Neural cell (in vitro differentiated cells): ENCODE data around the gene PPP2R2D. TPM values are rescaled to one million over a fixed set of nuclear protein-coding genes. Genes with fewer than 3 reads are reported as not detected.

ENCODE experiments used
- H2AFZ ChIP-seq: fragments of 200-600, 300-800 bp; sonication (generic), shearing (Covaris generic); 2 replicates; pipeline ENCODE4 v1.6.0; 2014; ENCODE audit warnings: low read depth, mild to moderate bottlenecking, antibody characterized with exemption, low read length, moderate library complexity
- H3F3A ChIP-seq: fragments of 200-600 bp; shearing (Covaris generic); 2 replicates; pipeline ENCODE4 v1.6.1; 2016; ENCODE audit warnings: mild to moderate bottlenecking, moderate library complexity, mixed read lengths, antibody characterized with exemption, low read length; ENCODE audit not compliant: insufficient read depth, poor library complexity, severe bottlenecking
- H3K27ac ChIP-seq: fragments of 200-600, 300-800 bp; sonication (generic), shearing (Covaris generic); 2 replicates; pipeline ENCODE4 v1.5.1; 2014; ENCODE audit warnings: mild to moderate bottlenecking, low read length, moderate library complexity
- H3K27me3 ChIP-seq: fragments of 300-800, 200-600 bp; sonication (generic), shearing (Covaris generic); 2 replicates; pipeline ENCODE4 v1.6.0; 2014; ENCODE audit warnings: mild to moderate bottlenecking, low read depth, low read length, moderate library complexity; ENCODE audit not compliant: insufficient read depth
- H3K36me3 ChIP-seq: fragments of 300-800, 200-600 bp; sonication (generic), shearing (Covaris generic); 2 replicates; pipeline ENCODE4 v1.5.1; 2014; ENCODE audit warnings: mild to moderate bottlenecking, antibody characterized with exemption, low read length, moderate library complexity; ENCODE audit not compliant: insufficient read depth
- H3K4me2 ChIP-seq: fragments of 300-800, 200-600 bp; sonication (generic), shearing (Covaris generic); 2 replicates; pipeline ENCODE4 v1.6.0; 2014; ENCODE audit warnings: mild to moderate bottlenecking, low read length
- H3K4me3 ChIP-seq: fragments of 300-800, 200-600 bp; sonication (generic), shearing (Covaris generic); 2 replicates; pipeline ENCODE4 v1.5.1; 2014; ENCODE audit warnings: mild to moderate bottlenecking, low read length, moderate library complexity
- H3K79me2 ChIP-seq: fragments of 200-600 bp; shearing (Covaris generic); replicated peaks from 2 replicates; pipeline ENCODE4 v1.6.0; 2014; ENCODE audit warnings: mild to moderate bottlenecking, low read length, moderate library complexity; ENCODE audit not compliant: insufficient read depth
- H3K9ac ChIP-seq: fragments of 300-800, 200-600 bp; sonication (generic), shearing (Covaris generic); 2 replicates; pipeline ENCODE4 v1.6.1; 2016; ENCODE audit warnings: mild to moderate bottlenecking, low read length, mixed read lengths
- H3K9me2 ChIP-seq: fragments of 200-600 bp; shearing (Covaris generic); 2 replicates; pipeline ENCODE4 v1.6.1; 2016; ENCODE audit warnings: mild to moderate bottlenecking, low read length, mixed read lengths; ENCODE audit not compliant: insufficient read depth
- H3K9me3 ChIP-seq: fragments of 200-600, 300-800 bp; sonication (generic), shearing (Covaris generic); 2 replicates; pipeline ENCODE4 v1.6.1; 2016; ENCODE audit warnings: mild to moderate bottlenecking, mixed run types, low read length, moderate library complexity, mixed read lengths
- H4K20me1 ChIP-seq: fragments of 200-600 bp; shearing (Covaris generic); 2 replicates; pipeline ENCODE4 v1.6.1; 2016; ENCODE audit warnings: mild to moderate bottlenecking, mixed run types; ENCODE audit not compliant: insufficient read depth
- CTCF ChIP-seq: fragments of 450-650 bp; IDR thresholded peaks from 2 replicates; pipeline ENCODE4 v1.5.1; 2014; ENCODE audit warnings: antibody characterized with exemption, mild to moderate bottlenecking, moderate library complexity; ENCODE audit not compliant: poor library complexity, severe bottlenecking
- EP300 ChIP-seq: fragments of 450-650 bp; conservative IDR thresholded peaks from 2 replicates; pipeline ENCODE4 v1.6.1; 2014; ENCODE audit warnings: antibody characterized with exemption, mild to moderate bottlenecking, moderate library complexity; ENCODE audit not compliant: poor library complexity, severe bottlenecking
- EZH2 ChIP-seq: fragments of 200-600, 300-800 bp; shearing (Covaris generic), sonication (generic); IDR thresholded peaks from 2 replicates; pipeline ENCODE4 v1.6.1; 2014; ENCODE audit warnings: antibody characterized with exemption, low read length, borderline replicate concordance, mild to moderate bottlenecking; ENCODE audit not compliant: insufficient read depth, poor library complexity, severe bottlenecking
- MXI1 ChIP-seq: fragments of 450-650 bp; conservative IDR thresholded peaks from 2 replicates; pipeline ENCODE4 v1.6.1; 2014; ENCODE audit warnings: antibody characterized with exemption, mild to moderate bottlenecking; ENCODE audit not compliant: poor library complexity, severe bottlenecking
- POLR2AphosphoS5 ChIP-seq: IDR thresholded peaks from 2 replicates; pipeline ENCODE4 v1.6.1; 2012
- RAD21 ChIP-seq: fragments of 450-650 bp; conservative IDR thresholded peaks from 2 replicates; pipeline ENCODE4 v1.6.1; 2014; ENCODE audit warnings: antibody characterized with exemption, mild to moderate bottlenecking, moderate library complexity
- SMC3 ChIP-seq: fragments of 450-650 bp; conservative IDR thresholded peaks from 2 replicates; pipeline ENCODE4 v1.6.1; 2014; ENCODE audit warnings: antibody characterized with exemption, mild to moderate bottlenecking, moderate library complexity; ENCODE audit not compliant: poor library complexity
- TAF1 ChIP-seq: IDR thresholded peaks from 2 replicates; pipeline ENCODE4 v1.6.1; 2012; ENCODE audit warnings: low read depth
- polyA plus RNA-seq: library from polyadenylated mRNA; depleted of rRNA; stranded (reverse); fragments of >200 nt; gene quantifications from 2 replicates; pipeline ENCODE4 v1.2.3, GENCODE V29; 2014
- TF ChIP-seq, protein P1 (sequence below): IDR thresholded peaks from 2 replicates; pipeline ENCODE4 v1.6.1; 2012; ENCODE audit warnings: borderline replicate concordance

PPP2R2D gene
- polyA plus RNA-seq, 1 donor from 2014 or later: 71.7 TPM

GRCh38 chr10:132004052-132004451, 103.2 kb downstream of the PPP2R2D start:
- H3K79me2 ChIP-seq: no peaks in the 10 kb centered on the region
- TF ChIP-seq EZH2: no peak
- no peak for TF ChIP-seq EP300
- TF ChIP-seq, protein P1, sequence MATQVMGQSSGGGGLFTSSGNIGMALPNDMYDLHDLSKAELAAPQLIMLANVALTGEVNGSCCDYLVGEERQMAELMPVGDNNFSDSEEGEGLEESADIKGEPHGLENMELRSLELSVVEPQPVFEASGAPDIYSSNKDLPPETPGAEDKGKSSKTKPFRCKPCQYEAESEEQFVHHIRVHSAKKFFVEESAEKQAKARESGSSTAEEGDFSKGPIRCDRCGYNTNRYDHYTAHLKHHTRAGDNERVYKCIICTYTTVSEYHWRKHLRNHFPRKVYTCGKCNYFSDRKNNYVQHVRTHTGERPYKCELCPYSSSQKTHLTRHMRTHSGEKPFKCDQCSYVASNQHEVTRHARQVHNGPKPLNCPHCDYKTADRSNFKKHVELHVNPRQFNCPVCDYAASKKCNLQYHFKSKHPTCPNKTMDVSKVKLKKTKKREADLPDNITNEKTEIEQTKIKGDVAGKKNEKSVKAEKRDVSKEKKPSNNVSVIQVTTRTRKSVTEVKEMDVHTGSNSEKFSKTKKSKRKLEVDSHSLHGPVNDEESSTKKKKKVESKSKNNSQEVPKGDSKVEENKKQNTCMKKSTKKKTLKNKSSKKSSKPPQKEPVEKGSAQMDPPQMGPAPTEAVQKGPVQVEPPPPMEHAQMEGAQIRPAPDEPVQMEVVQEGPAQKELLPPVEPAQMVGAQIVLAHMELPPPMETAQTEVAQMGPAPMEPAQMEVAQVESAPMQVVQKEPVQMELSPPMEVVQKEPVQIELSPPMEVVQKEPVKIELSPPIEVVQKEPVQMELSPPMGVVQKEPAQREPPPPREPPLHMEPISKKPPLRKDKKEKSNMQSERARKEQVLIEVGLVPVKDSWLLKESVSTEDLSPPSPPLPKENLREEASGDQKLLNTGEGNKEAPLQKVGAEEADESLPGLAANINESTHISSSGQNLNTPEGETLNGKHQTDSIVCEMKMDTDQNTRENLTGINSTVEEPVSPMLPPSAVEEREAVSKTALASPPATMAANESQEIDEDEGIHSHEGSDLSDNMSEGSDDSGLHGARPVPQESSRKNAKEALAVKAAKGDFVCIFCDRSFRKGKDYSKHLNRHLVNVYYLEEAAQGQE: no peak
- no peak for TF ChIP-seq TAF1
- no peak for TF ChIP-seq POLR2AphosphoS5
- no peak for TF ChIP-seq CTCF
- TF ChIP-seq SMC3: no peak
- no peak for TF ChIP-seq RAD21
- TF ChIP-seq MXI1: no peak
- H3K27me3 ChIP-seq: no peaks in the 10 kb centered on the region
- no peak overlapping the region for H3K4me2 ChIP-seq
- H2AFZ ChIP-seq: no peak overlapping the region
- H3K9ac ChIP-seq: no peak overlapping the region
- H3K27ac ChIP-seq: no peak overlapping the region
- H4K20me1 ChIP-seq: no peaks in the 10 kb centered on the region
- H3K4me3 ChIP-seq: no peak overlapping the region
- no peaks in the 10 kb centered on the region for H3K9me2 ChIP-seq
- no peaks in the 10 kb centered on the region for H3K9me3 ChIP-seq
- H3K36me3 ChIP-seq: no peaks in the 10 kb centered on the region
- no peaks in the 10 kb centered on the region for H3F3A ChIP-seq

- no peak overlapping the region for H3K9ac ChIP-seq
- no peak overlapping the region for H2AFZ ChIP-seq
- no peaks in the 10 kb centered on the region for H3K79me2 ChIP-seq
- no peak overlapping the region for H3K4me3 ChIP-seq
- H3K27ac ChIP-seq: no peak overlapping the region
- H3K36me3 ChIP-seq: no peaks in the 10 kb centered on the region
- no peaks in the 10 kb centered on the region for H3K27me3 ChIP-seq
- H3K9me3 ChIP-seq: no peaks in the 10 kb centered on the region
- H3F3A ChIP-seq: no peaks in the 10 kb centered on the region
- H4K20me1 ChIP-seq: no peaks in the 10 kb centered on the region
- H3K9me2 ChIP-seq: no peaks in the 10 kb centered on the region
- no peak overlapping the region for H3K4me2 ChIP-seq
- no peak for TF ChIP-seq TAF1
- no peak for TF ChIP-seq EZH2
- no peak for TF ChIP-seq CTCF
- TF ChIP-seq SMC3: no peak
- TF ChIP-seq, protein P1: no peak
- TF ChIP-seq RAD21: no peak
- no peak for TF ChIP-seq EP300
- no peak for TF ChIP-seq POLR2AphosphoS5
- TF ChIP-seq MXI1: no peak
Observed at GRCh38 chr10:132005147-132005546, 104.3 kb downstream of the PPP2R2D start.
